Body of pancreas (tissue), 4 donors: ENCODE measurements around the gene CDK18. TPM values are rescaled to one million over a fixed set of nuclear protein-coding genes. Genes with fewer than 3 reads are reported as not detected.

Experiments used
- ATAC-seq: fragments of 150-250 bp; one replicate; pipeline ENCODE4 v1.9.1; 2016
- DNase-seq, 4 donors: peaks; one replicate each; pipeline ENCODE4 v3.0.0-alpha.2; 2019
- H3K27ac ChIP-seq, 4 donors: fragments of 200-600 bp; sonication (generic); 1 replicate in 3 of 4; 2 replicates in 1 of 4; pipeline versions ENCODE4 v1.5.1 to v1.6.1; 2016 to 2019; ENCODE audit warnings: mild to moderate bottlenecking in 1 of 4, mixed read lengths in 1 of 4, moderate library complexity in 1 of 4
- H3K27me3 ChIP-seq, 2 donors: fragments of 200-600 bp; sonication (generic); one replicate each; pipeline ENCODE4 v1.6.0; 2016; ENCODE audit warnings: mild to moderate bottlenecking in 1 of 2
- H3K36me3 ChIP-seq, 2 donors: fragments of 200-600 bp; sonication (generic); replicated peaks in 1 of 2; 2 replicates each; pipeline ENCODE4 v1.5.1; 2016; ENCODE audit warnings: low read depth in 2 of 2; ENCODE audit not compliant: insufficient read depth in 1 of 2
- H3K4me1 ChIP-seq: fragments of 200-600 bp; sonication (generic); one replicate; pipeline ENCODE4 v1.6.0; 2016
- H3K4me3 ChIP-seq, 2 donors: fragments of 200-600 bp; sonication (generic); 1 replicate in 1 of 2; 2 replicates in 1 of 2; pipeline ENCODE4 v1.5.1; 2016 to 2019
- H3K9me3 ChIP-seq, 3 donors: fragments of 200-600 bp; sonication (generic); 1 replicate in 2 of 3; 2 replicates in 1 of 3; pipeline ENCODE4 v1.5.1; 2016
- POLR2A ChIP-seq, 3 donors: fragments of 450-650 bp; IDR thresholded peaks; one replicate each; pipeline ENCODE4 v1.6.1; 2016; ENCODE audit warnings: antibody characterized with exemption in 3 of 3, mild to moderate bottlenecking in 2 of 3
- WGBS, 2 donors: methylation state at CpG; one replicate each; pipeline ENCODE4 v1.1.5; 2017; 5-methylcytosine and 5-hydroxymethylcytosine counted together
- intact Hi-C: fragments of 100-400 bp; cut with DNase I; formaldehyde crosslinking; loops from one replicate; pipeline ENCODE4 v1.15.1; 2023
- total RNA-seq, 2 donors: library from RNA; depleted of rRNA; stranded (reverse); fragments of >200 nt; gene quantifications; one replicate each; pipeline ENCODE4 v1.1.0, GENCODE V29; 2016
- TF ChIP-seq, protein P1 (sequence below), 7 experiments: fragments of 450-650 bp in 4 of 7; fragments of 200-600 bp in 3 of 7; sonication (generic) in 3 of 7; IDR thresholded peaks; one replicate each; pipeline ENCODE4 v1.5.1; 2016 to 2019; ENCODE audit warnings: antibody characterized with exemption in 7 of 7

The CDK18 gene
- total RNA-seq, 2 donors from 2014 or later: 28.0 to 28.7 TPM

DNA sequence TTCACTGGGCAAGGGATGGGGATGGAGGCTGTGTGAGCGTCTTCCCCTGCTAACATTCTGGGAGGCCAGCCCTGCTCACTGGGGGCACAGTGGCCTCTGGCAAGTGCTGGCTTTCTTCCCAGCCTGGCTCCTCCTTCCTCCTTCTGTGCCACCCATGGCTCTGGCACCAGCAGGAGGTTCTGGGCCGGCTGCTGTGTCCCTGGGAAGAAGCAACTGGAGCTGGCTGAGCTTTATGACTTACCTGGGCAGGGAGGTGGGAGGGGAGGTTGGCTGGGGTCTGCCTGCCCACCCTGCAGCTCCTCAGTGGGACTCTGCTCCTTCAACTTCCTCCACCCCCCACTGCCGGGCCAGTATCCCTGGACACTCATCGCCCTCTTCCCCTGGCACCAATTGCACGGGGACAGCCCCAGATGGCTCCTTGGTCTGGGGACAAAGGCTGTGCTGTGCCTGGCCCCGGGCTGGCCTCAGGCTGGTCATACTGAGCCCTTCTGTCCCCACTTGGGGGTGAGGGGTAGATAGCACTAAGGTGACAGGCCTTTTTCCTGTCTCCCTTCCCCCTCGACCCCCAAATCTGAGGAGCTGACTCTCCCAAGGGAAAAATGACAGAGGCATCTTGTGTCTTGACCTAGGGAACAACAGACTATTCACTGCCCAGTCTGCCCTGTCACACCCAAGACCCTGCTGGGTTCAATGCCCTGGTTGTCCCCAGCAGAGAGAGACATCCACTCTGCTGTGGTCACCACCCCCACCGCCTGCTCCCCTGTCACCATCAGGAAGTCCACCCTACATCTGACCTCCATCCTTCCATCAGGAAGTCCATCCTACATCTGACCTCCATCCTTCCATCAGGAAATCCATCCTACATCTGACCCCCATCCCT, 14.4 kb downstream of the CDK18 start:
- ATAC-seq: no peak
- DNase-seq: peak in 3 of 4 donors; percentile 26 to 69 (median 50)
- Histone ChIP-seq H3K27me3 (no peaks in the 10 kb centered on the region), H3K27ac (no peak overlapping the region), H3K9me3 (no peaks in the 10 kb centered on the region), H3K4me3 (no peak overlapping the region), H3K4me1 (peaks cover 5% of the 10 kb centered on the region), H3K36me3 (no peaks in the 10 kb centered on the region)
- no peak for TF ChIP-seq POLR2A (IDR thresholded peaks at IDR 0.05)
- TF ChIP-seq, protein P1, sequence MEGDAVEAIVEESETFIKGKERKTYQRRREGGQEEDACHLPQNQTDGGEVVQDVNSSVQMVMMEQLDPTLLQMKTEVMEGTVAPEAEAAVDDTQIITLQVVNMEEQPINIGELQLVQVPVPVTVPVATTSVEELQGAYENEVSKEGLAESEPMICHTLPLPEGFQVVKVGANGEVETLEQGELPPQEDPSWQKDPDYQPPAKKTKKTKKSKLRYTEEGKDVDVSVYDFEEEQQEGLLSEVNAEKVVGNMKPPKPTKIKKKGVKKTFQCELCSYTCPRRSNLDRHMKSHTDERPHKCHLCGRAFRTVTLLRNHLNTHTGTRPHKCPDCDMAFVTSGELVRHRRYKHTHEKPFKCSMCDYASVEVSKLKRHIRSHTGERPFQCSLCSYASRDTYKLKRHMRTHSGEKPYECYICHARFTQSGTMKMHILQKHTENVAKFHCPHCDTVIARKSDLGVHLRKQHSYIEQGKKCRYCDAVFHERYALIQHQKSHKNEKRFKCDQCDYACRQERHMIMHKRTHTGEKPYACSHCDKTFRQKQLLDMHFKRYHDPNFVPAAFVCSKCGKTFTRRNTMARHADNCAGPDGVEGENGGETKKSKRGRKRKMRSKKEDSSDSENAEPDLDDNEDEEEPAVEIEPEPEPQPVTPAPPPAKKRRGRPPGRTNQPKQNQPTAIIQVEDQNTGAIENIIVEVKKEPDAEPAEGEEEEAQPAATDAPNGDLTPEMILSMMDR (IDR thresholded peaks at IDR 0.05): no peak
- 45 to 51% methylated on average over 7 to 8 of the region's 8 CpGs for WGBS, 2 donors
- intact Hi-C loops: no loop called here

DNA sequence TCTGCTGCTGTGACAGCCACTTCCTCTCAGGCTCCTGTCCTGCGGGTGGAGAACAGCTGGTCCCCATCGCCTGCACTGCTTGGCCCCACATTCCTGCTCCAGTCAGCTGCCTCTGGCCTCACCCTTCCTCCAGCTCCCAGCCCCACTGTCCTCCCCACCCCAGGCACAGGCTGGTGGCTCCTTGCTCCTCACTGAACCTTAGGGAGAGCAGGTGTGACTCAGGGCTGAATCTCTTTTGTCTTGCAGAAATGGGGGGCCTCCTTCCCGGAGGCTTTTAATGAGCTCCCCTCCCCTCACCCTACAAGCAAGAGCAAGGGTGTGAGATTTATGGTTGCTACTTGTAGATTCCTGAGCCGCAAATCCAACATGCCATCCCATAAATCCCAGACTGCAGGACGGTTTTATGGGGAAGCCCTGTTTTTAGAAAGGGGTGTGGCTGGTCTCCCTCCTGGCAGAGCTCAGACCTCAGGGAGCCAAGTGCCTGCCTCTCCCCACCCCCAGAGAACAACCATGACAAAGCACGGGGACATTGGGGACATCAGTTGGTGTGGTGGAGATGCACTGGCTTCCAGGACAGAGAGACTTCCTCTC, 15.2 kb downstream of the CDK18 start:
- Histone ChIP-seq H3K4me3 (no peak overlapping the region), H3K9me3 (no peaks in the 10 kb centered on the region), H3K27me3 (no peaks in the 10 kb centered on the region), H3K4me1 (peaks cover 5% of the 10 kb centered on the region), H3K27ac (no peak overlapping the region), H3K36me3 (no peaks in the 10 kb centered on the region)
- no peak for DNase-seq
- 58 to 62% methylated on average over 6 of the region's 6 CpGs for WGBS, 2 donors
- intact Hi-C loops: loop anchor here (10.0 kb wide), 1 partner anchor 185 kb away; no protein-coding TSS in a partner anchor
- TF ChIP-seq POLR2A (IDR thresholded peaks at IDR 0.05): no peak
- TF ChIP-seq, protein P1 (IDR thresholded peaks at IDR 0.05): no peak
- no peak for ATAC-seq

DNA sequence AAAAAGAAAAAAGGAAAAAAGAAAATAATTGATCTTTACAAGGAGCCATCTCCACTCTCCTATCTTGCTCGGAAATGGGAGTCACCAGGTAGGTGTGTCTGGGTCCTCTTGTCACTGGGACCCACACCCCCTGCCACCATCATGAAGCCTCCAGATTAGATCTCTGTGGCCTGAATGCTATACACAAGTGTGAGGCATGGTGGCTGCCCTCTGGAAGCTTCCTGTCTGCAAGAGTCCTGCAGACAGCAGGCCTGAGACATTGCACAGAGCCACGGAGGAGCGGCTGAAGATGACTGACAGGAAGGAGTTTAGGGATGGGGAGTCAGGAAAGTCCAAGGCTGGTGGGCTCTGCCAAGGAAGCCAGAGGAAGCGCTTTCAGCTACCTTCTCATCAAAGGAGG, 16.2 kb downstream of the CDK18 start:
- 90 to 94% methylated on average over 4 of the region's 4 CpGs for WGBS, 2 donors
- TF ChIP-seq, protein P1 (IDR thresholded peaks at IDR 0.05): no peak
- TF ChIP-seq POLR2A (IDR thresholded peaks at IDR 0.05): no peak
- Histone ChIP-seq H3K9me3 (no peaks in the 10 kb centered on the region), H3K4me3 (no peak overlapping the region), H3K27me3 (no peaks in the 10 kb centered on the region), H3K4me1 (peaks cover 5% of the 10 kb centered on the region), H3K36me3 (no peaks in the 10 kb centered on the region), H3K27ac (no peak overlapping the region)
- no peak for ATAC-seq
- DNase-seq: no peak
- intact Hi-C loops: loop anchor here (10.0 kb wide), 1 partner anchor 186 kb away; no protein-coding TSS in a partner anchor

DNA sequence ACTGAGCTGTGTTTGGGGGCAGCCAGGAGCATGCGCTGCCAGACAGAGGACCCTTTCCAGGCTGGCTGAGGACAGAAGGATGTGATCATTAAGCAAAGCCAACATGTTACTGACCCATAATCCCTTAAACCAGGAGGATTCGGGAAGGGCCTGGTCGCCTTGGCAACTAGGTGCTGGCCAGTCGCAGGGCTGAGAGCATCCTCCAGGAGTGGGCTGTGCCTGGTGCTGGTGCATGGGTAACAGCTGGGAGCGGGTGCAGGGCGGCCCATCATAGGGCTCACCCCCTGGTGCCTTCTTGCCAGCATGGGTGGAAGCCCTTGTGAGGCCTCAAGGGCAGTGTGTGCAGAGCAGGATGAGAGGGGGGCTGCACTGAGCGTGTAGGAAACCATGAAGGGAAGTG, 17.2 kb downstream of the CDK18 start:
- Histone ChIP-seq H3K9me3 (no peaks in the 10 kb centered on the region), H3K27me3 (no peaks in the 10 kb centered on the region), H3K36me3 (no peaks in the 10 kb centered on the region), H3K4me1 (peaks cover 5% of the 10 kb centered on the region), H3K27ac (no peak overlapping the region), H3K4me3 (no peak overlapping the region)
- 88% methylated on average over 5 to 7 of the region's 7 CpGs for WGBS, 2 donors
- ATAC-seq: no peak
- no peak for DNase-seq
- TF ChIP-seq, protein P1 (IDR thresholded peaks at IDR 0.05): no peak
- TF ChIP-seq POLR2A (IDR thresholded peaks at IDR 0.05): no peak
- intact Hi-C loops: loop anchor here (10.0 kb wide), 1 partner anchor 187 kb away; no protein-coding TSS in a partner anchor
